ENCODE results near the gene KCNQ4.

KCNQ4 gene

DNA sequence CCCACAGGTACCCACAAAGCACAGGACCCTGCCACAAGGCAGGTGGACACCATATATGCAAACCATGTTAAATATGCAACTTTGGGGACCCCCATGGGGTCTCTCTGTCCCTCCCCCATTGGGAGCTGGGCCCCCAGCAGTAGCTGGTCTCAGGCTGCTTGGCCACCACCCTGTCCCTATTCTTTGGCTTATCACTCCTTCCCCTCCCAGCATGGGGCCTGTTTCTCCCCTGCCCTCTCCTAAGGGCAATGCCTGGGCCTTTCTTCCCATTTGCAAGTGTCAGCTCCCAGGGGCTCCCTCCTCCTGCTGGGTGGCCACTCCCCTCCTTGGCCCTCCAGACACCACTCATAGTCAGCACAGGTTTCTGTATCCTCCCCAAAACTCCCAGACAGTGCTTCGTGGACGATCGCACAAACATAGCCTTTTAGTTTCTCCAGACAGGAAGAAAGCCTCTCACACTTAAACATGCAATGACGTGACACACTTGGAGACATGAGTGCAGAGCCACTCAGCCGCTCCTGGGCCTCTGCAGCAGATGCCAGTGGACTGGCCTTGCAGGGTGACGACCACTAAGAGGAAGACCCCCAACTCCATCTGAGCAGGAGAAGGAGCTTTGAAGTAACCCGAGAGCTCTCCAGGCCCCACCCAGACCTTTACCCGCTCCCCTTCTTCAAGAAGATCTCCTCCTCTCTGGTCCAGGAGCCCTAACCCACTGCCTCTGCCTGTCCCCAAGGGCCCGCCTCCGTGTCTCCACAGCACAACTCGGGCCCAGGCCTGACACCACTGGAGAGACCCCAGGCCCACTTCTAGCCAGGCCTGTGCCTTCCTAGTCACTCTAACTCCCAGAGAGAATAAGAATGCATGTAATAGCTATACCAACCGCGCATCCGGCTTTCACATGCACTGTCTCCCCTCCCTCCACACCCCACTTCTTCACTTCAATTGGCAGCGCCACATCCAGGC lies 55.7 kb downstream of the KCNQ4 start:
- no peak for DNase-seq (ENCODE audit: low read depth in 1 of 2, low spot score in 1 of 2)
- Histone ChIP-seq H3K27ac (replicated peaks) (no peak overlapping the region), H3K4me3 (replicated peaks; ENCODE audit: insufficient read depth, low read length) (no peak overlapping the region)

DNA sequence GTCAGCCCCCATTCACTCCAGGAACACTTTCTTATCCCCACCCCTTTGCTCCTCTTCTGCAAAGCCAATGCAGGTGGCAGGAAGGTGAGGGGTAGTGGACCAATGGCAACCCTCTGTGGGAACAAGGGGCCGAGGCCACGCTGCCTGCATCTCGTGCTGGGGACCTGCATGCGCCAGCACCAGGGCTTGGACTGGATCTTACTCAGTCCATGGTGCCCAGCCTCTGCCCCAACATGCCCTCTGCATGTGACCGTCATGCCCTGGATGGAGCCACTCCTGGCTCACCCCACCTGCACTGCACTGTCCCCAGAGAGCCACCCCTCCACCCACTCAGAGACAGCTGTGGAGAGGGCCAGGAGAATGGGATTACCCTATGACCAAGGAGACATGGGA lies 56.4 kb downstream of the KCNQ4 start:
- TF ChIP-seq SPI1 (IDR thresholded peaks at IDR 0.05; ENCODE audit: borderline replicate concordance, low read depth) (no peak), GABPA (IDR thresholded peaks at IDR 0.05; ENCODE audit: low read depth) (no peak), POLR2AphosphoS5 (IDR thresholded peaks at IDR 0.05; ENCODE audit: low read depth) (no peak)
- TF ChIP-seq, protein P1, sequence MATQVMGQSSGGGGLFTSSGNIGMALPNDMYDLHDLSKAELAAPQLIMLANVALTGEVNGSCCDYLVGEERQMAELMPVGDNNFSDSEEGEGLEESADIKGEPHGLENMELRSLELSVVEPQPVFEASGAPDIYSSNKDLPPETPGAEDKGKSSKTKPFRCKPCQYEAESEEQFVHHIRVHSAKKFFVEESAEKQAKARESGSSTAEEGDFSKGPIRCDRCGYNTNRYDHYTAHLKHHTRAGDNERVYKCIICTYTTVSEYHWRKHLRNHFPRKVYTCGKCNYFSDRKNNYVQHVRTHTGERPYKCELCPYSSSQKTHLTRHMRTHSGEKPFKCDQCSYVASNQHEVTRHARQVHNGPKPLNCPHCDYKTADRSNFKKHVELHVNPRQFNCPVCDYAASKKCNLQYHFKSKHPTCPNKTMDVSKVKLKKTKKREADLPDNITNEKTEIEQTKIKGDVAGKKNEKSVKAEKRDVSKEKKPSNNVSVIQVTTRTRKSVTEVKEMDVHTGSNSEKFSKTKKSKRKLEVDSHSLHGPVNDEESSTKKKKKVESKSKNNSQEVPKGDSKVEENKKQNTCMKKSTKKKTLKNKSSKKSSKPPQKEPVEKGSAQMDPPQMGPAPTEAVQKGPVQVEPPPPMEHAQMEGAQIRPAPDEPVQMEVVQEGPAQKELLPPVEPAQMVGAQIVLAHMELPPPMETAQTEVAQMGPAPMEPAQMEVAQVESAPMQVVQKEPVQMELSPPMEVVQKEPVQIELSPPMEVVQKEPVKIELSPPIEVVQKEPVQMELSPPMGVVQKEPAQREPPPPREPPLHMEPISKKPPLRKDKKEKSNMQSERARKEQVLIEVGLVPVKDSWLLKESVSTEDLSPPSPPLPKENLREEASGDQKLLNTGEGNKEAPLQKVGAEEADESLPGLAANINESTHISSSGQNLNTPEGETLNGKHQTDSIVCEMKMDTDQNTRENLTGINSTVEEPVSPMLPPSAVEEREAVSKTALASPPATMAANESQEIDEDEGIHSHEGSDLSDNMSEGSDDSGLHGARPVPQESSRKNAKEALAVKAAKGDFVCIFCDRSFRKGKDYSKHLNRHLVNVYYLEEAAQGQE (IDR thresholded peaks at IDR 0.05; ENCODE audit: insufficient replicate concordance, low read depth), result no peak
- TF ChIP-seq, protein P2, sequence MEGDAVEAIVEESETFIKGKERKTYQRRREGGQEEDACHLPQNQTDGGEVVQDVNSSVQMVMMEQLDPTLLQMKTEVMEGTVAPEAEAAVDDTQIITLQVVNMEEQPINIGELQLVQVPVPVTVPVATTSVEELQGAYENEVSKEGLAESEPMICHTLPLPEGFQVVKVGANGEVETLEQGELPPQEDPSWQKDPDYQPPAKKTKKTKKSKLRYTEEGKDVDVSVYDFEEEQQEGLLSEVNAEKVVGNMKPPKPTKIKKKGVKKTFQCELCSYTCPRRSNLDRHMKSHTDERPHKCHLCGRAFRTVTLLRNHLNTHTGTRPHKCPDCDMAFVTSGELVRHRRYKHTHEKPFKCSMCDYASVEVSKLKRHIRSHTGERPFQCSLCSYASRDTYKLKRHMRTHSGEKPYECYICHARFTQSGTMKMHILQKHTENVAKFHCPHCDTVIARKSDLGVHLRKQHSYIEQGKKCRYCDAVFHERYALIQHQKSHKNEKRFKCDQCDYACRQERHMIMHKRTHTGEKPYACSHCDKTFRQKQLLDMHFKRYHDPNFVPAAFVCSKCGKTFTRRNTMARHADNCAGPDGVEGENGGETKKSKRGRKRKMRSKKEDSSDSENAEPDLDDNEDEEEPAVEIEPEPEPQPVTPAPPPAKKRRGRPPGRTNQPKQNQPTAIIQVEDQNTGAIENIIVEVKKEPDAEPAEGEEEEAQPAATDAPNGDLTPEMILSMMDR (IDR thresholded peaks at IDR 0.05; ENCODE audit: insufficient read depth, low read length), result no peak
- no peak overlapping the region for H3K27ac ChIP-seq (replicated peaks)
- no peak for DNase-seq (ENCODE audit: low read depth in 1 of 2, low spot score in 1 of 2)
- H3K4me3 ChIP-seq (replicated peaks; ENCODE audit: insufficient read depth, low read length), result no peak overlapping the region
- no peaks in the 10 kb centered on the region for H3K27me3 ChIP-seq (ENCODE audit: insufficient read depth, poor library complexity, severe bottlenecking)

More for the DNA sequence above, 55.7 kb downstream of the KCNQ4 start:
- TF ChIP-seq, protein P1 (IDR thresholded peaks at IDR 0.05; ENCODE audit: insufficient replicate concordance, low read depth), result no peak
- TF ChIP-seq SPI1 (IDR thresholded peaks at IDR 0.05; ENCODE audit: borderline replicate concordance, low read depth) (no peak), POLR2AphosphoS5 (IDR thresholded peaks at IDR 0.05; ENCODE audit: low read depth) (no peak), GABPA (IDR thresholded peaks at IDR 0.05; ENCODE audit: low read depth) (no peak)
- TF ChIP-seq, protein P2 (IDR thresholded peaks at IDR 0.05; ENCODE audit: insufficient read depth, low read length), result no peak
- no peaks in the 10 kb centered on the region for H3K27me3 ChIP-seq (ENCODE audit: insufficient read depth, poor library complexity, severe bottlenecking)

DNA sequence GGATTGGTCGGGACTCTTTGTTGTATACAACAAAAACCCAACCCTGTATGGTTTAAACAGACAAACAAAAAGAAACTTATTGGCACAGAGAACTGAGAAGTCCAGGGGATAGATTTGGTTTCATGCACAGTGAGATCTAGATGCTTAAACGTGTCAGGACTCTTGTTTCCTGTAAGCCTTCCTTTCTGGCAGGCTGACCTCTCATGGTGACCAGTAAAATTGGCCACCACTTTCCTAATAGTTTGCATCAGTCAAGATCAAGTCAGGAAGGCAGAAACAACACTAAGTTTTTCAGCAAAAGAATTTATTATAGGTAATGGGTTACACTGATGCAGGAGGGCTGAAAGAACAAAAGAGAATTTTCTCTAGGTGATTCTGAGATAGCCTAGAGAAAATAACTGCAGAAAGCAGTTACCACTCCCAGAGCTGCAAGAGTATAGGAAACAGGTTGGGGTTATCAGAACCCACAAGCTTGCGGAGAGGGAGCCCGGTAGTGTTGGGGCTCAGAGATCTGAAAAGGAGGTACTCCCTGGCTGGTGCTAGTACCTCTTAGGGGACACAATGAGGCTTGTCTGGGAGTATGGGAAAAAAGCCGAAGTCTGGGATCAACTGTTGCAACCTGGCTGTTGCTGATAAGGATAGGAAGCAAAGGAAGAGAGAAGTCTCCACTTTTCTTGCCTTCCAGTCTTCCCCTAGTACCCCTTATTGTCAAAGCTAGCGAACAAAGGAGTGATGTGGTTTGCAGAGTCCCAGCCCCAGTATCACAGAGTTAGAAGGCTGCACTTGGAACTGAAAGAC lies 57.1 kb downstream of the KCNQ4 start:
- no peaks in the 10 kb centered on the region for H3K27me3 ChIP-seq (ENCODE audit: insufficient read depth, poor library complexity, severe bottlenecking)
- DNase-seq (ENCODE audit: low read depth in 1 of 2, low spot score in 1 of 2), result no peak
- H3K4me3 ChIP-seq (replicated peaks; ENCODE audit: insufficient read depth, low read length), result no peak overlapping the region
- no peak overlapping the region for H3K27ac ChIP-seq (replicated peaks)
- no peak for TF ChIP-seq GABPA (IDR thresholded peaks at IDR 0.05; ENCODE audit: low read depth)
- TF ChIP-seq, protein P2 (IDR thresholded peaks at IDR 0.05; ENCODE audit: insufficient read depth, low read length), result no peak
- TF ChIP-seq, protein P1 (IDR thresholded peaks at IDR 0.05; ENCODE audit: insufficient replicate concordance, low read depth), result no peak
